ENCODE measurements around the gene PROM2.

DNA sequence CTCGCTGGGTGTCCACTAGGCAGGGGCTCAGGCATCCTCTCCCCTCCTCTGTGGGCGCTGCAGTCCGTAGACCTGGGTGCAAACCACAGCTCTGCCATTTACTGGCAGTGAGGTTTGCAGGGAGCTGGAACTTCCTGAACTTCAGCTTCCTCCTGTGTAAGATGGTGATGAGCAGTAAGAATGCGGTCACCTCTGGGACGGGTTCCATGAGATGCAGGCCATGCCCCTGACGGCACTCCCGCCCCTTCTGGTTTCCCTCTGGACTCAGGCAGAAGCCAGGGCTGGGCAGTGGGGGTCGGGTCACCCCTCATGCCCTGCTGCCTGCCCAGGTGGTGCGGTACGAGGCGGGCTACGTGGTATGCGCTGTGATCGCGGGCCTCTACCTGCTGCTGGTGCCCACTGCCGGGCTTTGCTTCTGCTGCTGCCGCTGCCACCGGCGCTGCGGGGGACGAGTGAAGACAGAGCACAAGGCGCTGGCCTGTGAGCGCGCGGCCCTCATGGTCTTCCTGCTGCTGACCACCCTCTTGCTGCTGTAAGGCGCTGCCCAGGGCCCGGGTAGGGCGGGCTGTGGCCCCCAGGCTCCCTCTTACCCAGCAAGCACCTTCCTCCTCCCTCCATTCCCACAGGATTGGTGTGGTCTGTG lies 1.5 kb downstream of the PROM2 start:
- TF ChIP-seq, protein P1, sequence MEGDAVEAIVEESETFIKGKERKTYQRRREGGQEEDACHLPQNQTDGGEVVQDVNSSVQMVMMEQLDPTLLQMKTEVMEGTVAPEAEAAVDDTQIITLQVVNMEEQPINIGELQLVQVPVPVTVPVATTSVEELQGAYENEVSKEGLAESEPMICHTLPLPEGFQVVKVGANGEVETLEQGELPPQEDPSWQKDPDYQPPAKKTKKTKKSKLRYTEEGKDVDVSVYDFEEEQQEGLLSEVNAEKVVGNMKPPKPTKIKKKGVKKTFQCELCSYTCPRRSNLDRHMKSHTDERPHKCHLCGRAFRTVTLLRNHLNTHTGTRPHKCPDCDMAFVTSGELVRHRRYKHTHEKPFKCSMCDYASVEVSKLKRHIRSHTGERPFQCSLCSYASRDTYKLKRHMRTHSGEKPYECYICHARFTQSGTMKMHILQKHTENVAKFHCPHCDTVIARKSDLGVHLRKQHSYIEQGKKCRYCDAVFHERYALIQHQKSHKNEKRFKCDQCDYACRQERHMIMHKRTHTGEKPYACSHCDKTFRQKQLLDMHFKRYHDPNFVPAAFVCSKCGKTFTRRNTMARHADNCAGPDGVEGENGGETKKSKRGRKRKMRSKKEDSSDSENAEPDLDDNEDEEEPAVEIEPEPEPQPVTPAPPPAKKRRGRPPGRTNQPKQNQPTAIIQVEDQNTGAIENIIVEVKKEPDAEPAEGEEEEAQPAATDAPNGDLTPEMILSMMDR (IDR thresholded peaks at IDR 0.05): no peak
- TF ChIP-seq POLR2A (IDR thresholded peaks at IDR 0.05): no peak
